ENCODE data around the gene LYPD5. TPM values are rescaled to one million over a fixed set of nuclear protein-coding genes. Genes with fewer than 3 reads are reported as not detected.
A peak's percentile ranks its signal among the peaks of the same experiment; 100 is the strongest.

LYPD5 gene
- total RNA-seq, 2 experiments from 2014 or later, result 0.62 to 1.2 TPM

DNA sequence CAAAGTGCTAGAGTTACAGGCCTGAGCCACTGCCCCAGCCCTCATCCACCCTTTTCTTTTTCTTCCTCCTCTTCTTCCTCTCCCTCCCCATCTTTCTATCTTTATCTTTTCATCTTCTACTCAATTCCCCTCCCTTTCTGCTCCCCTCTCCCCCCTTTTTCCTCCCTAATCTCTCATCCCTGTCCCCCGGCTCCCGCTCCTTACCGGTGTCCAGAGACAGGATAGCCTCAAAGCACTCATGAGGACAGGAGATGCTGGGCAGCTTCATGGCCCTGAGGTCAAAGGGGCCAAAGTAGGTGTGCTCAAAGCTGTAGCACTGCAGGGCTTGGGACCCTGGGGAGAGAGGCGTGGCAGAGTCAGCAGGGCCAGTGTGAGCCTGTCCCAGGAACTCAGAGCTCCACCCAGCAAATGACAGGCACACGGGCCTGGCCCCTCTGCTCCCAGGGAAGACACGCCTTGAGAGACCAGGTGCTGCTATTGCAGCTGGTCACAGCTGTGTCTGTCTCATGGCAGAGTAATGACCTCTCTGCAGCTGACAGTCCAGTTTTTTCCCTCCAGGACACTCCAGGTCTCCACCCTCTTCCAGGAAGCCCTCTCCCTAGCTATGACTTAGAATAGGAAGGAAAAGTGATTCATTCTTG, 2.6 kb downstream of the LYPD5 start:
- Mint-ChIP-seq H3K9me3 (no peaks in the 10 kb centered on the region), H3K27ac (no peak overlapping the region), H3K27me3 (no peaks in the 10 kb centered on the region), H3K4me3 (no peak overlapping the region), H3K4me1 (ENCODE audit: low read depth) (peaks cover 11% of the 10 kb centered on the region), H3K36me3 (no peaks in the 10 kb centered on the region)
- intact Hi-C loops (cut with micrococcal nuclease), result no loop called here
- CTCF ChIA-PET, result interaction anchor here (0.6 to 0.9 kb wide), 2 partner anchors 10 to 54 kb away, joined by 3 read pairs; no protein-coding TSS in a partner anchor
- no peak for DNase-seq
- POLR2A ChIA-PET, result interaction anchor here (0.5 kb wide), 1 partner anchor 150 kb away, joined by 5 read pairs; no protein-coding TSS in a partner anchor

DNA sequence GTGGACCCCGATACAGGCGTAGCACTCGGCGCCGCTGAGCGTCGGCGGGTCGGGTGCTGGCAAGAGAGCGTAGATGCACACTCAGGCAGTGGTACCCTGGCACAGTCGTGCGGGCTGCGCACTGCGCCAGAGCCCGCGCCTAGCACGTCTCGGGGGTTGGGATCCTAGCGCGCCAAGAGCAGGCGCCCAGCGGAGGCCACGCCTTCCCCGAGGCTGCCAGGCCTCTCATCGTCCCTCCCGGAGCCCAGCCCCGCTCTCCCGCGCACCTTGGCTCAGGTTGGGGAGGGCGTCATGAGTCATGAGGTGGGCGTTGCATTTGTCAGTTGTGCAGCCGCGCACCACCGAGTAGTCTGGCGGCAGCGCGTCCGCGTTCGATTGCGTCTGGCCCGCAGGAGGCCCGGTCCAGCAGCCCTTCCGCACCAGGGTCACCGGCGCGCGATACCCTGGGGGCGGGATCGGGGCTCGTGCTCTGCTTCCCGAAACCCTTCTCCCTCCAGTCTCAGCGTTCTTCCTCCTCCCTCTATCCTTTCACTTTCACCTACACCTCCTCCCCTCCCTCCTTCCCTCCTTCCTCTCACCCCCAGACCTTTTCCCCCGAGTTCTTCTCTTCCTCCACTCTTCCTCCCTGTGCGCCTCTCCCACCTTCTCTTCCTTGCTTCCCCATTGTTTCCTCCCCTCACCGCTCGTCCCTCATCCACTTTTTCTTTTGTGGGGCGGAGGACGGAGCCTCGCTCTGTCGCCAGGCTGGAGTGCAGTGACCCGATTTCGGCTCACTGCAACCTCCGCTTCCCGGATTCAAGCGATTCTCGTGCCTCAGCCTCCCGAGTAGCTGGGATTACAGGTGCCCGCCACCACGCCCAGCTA, 3.5 kb downstream of the LYPD5 start:
- intact Hi-C loops (cut with micrococcal nuclease), result no loop called here
- Mint-ChIP-seq H3K9me3 (no peaks in the 10 kb centered on the region), H3K4me1 (ENCODE audit: low read depth) (peaks cover 11% of the 10 kb centered on the region), H3K36me3 (no peaks in the 10 kb centered on the region), H3K4me3 (peak overlapping the region; percentile 67), H3K27ac (no peak overlapping the region), H3K27me3 (peaks cover 2% of the 10 kb centered on the region)
- POLR2A ChIA-PET, result interaction anchor here (0.5 kb wide), 1 partner anchor 149 kb away, joined by 5 read pairs; no protein-coding TSS in a partner anchor
- CTCF ChIA-PET, result interaction anchor here (0.6 kb wide), 1 partner anchor 11 kb away, joined by 3 read pairs; no protein-coding TSS in a partner anchor
- peak; percentile 84 for DNase-seq

DNA sequence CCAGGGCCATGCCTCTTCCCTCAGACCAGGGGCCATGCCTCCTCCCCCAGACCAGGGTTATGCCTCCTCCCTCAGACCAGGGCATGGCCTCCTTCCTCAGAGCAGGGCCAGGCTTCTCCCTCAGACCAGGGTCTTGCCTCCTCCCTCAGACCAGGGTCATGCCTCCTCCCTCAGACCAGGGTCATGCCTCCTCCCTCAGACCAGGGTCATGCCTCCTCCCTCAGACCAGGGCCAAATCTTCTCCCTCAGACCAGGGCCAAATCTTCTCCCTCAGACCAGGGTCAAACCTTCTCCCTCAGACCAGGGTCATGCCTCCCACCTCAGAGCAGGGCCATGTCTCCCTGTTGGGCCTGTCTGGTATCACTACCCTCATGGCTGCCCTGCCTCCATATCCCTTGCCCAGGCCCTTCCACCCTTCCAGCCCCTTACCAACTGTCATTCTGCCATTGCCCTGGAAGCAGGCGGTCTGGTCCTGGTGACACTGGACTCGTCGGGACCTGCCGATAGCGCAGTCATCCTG, 4.2 kb downstream of the LYPD5 start:
- peaks cover 11% of the 10 kb centered on the region for H3K4me1 Mint-ChIP-seq (ENCODE audit: low read depth)
- no peak for DNase-seq
- H3K27ac Mint-ChIP-seq, result no peak overlapping the region
- peak overlapping the region; percentile 67 for H3K4me3 Mint-ChIP-seq
- ChIA-PET CTCF (interaction anchor here (1.0 to 1.6 kb wide), 2 partner anchors 11 to 14 kb away, joined by 4 to 9 read pairs; no protein-coding TSS in a partner anchor), POLR2A (no interaction called here)
- no peaks in the 10 kb centered on the region for H3K9me3 Mint-ChIP-seq
- H3K36me3 Mint-ChIP-seq, result no peaks in the 10 kb centered on the region
- peaks cover 3% of the 10 kb centered on the region for H3K27me3 Mint-ChIP-seq
- intact Hi-C loops (cut with micrococcal nuclease), result no loop called here

GRCh38 chr19:43797556-43797955, 4.7 kb downstream of the LYPD5 start:
- intact Hi-C loops (cut with micrococcal nuclease), result no loop called here
- Mint-ChIP-seq H3K9me3 (no peaks in the 10 kb centered on the region), H3K4me3 (peak overlapping the region; percentile 20), H3K4me1 (ENCODE audit: low read depth) (peaks cover 11% of the 10 kb centered on the region), H3K27me3 (peaks cover 3% of the 10 kb centered on the region), H3K36me3 (no peaks in the 10 kb centered on the region), H3K27ac (no peak overlapping the region)
- DNase-seq, result no peak
- ChIA-PET CTCF (interaction anchor here (1.0 to 1.6 kb wide), 5 partner anchors 12 to 53 kb away, joined by 3 to 9 read pairs (median 4); no protein-coding TSS in a partner anchor), POLR2A (no interaction called here)

DNA sequence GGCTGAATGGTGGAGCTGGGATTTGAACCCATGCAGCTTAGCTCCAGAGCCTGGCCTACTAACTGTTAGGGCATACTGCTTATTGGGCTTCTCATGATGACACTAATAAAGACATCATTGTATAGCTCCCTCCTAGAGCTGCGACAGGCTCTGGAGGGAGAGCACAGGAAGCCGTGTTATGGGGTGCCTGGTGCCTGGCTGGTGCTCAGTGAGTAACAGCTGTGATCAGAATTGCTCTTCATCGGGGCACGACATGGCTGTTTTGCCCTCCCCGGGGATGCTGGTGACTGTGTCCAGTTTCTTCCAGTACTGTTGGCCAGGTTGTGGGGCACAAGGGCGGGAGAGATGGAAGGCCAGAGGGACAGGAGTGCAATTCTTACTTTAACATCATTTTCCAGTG, 5.1 kb downstream of the LYPD5 start:
- CTCF ChIA-PET, result interaction anchor here (1.0 to 1.6 kb wide), 6 partner anchors 12 to 52 kb away, joined by 3 to 9 read pairs (median 4); no protein-coding TSS in a partner anchor
- Mint-ChIP-seq H3K27me3 (peaks cover 3% of the 10 kb centered on the region), H3K36me3 (no peaks in the 10 kb centered on the region), H3K4me3 (peak overlapping the region; percentile 20), H3K27ac (no peak overlapping the region), H3K4me1 (ENCODE audit: low read depth) (peaks cover 11% of the 10 kb centered on the region), H3K9me3 (no peaks in the 10 kb centered on the region)
- no peak for DNase-seq
- intact Hi-C loops (cut with micrococcal nuclease), result no loop called here
- POLR2A ChIA-PET, result no interaction called here

- POLR2A ChIA-PET, result no interaction called here
- no peaks in the 10 kb centered on the region for H3K9me3 Mint-ChIP-seq
- no peak for DNase-seq
- intact Hi-C loops (cut with micrococcal nuclease), result no loop called here
- no peaks in the 10 kb centered on the region for H3K36me3 Mint-ChIP-seq
- peaks cover 6% of the 10 kb centered on the region for H3K27me3 Mint-ChIP-seq
- no peak overlapping the region for H3K27ac Mint-ChIP-seq
- no peaks in the 10 kb centered on the region for H3K4me1 Mint-ChIP-seq (ENCODE audit: low read depth)
- CTCF ChIA-PET, result interaction anchor here (0.6 to 0.9 kb wide), 2 partner anchors 45 to 50 kb away, joined by 3 read pairs; no protein-coding TSS in a partner anchor
- no peak overlapping the region for H3K4me3 Mint-ChIP-seq
Observed at GRCh38 chr19:43790587-43790986, 11.7 kb downstream of the LYPD5 start.

DNA sequence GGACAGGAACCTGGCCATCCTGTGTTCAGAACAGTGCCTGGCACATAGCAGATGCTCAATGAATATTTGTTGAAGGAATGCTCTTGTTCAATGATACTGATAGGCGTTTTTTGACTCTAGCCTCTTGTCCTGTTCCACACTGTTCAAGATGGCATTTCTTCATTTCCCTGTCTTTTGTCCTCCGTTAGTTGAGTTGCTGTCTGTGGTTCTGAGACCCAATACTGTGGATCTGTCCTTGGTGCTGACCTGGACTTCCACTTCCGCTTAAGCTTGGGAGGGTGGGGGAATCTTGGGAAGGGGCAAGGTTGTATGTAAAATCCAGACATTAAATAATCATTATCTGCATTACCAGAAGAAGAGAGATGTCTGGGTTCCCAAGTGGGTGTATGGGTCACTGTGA, 13.2 kb downstream of the LYPD5 start:
- intact Hi-C loops (cut with micrococcal nuclease), result loop anchor here (10.0 kb wide), 1 partner anchor 324 kb away; the partner anchor contains the start of gene LYPD3
- no peak overlapping the region for H3K27ac Mint-ChIP-seq
- peaks cover 12% of the 10 kb centered on the region for H3K4me1 Mint-ChIP-seq (ENCODE audit: low read depth)
- H3K4me3 Mint-ChIP-seq, result no peak overlapping the region
- POLR2A ChIA-PET, result no interaction called here
- CTCF ChIA-PET, result no interaction called here
- DNase-seq, result no peak
- peaks cover 6% of the 10 kb centered on the region for H3K27me3 Mint-ChIP-seq
- no peaks in the 10 kb centered on the region for H3K36me3 Mint-ChIP-seq
- no peaks in the 10 kb centered on the region for H3K9me3 Mint-ChIP-seq

GRCh38 chr19:43786665-43787064, 15.6 kb downstream of the LYPD5 start:
- H3K27me3 Mint-ChIP-seq, result peaks cover 3% of the 10 kb centered on the region
- H3K36me3 Mint-ChIP-seq, result no peaks in the 10 kb centered on the region
- intact Hi-C loops (cut with micrococcal nuclease), result loop anchor here (10.0 kb wide), 1 partner anchor 322 kb away; the partner anchor contains the start of gene LYPD3
- no peak overlapping the region for H3K27ac Mint-ChIP-seq
- H3K4me3 Mint-ChIP-seq, result no peak overlapping the region
- no peak for DNase-seq
- POLR2A ChIA-PET, result no interaction called here
- H3K4me1 Mint-ChIP-seq (ENCODE audit: low read depth), result peaks cover 32% of the 10 kb centered on the region
- H3K9me3 Mint-ChIP-seq, result no peaks in the 10 kb centered on the region
- CTCF ChIA-PET, result interaction anchor here (1.0 to 2.7 kb wide), 2 partner anchors 41 to 118 kb away, joined by 4 to 26 read pairs; no protein-coding TSS in a partner anchor

- H3K9me3 Mint-ChIP-seq, result no peaks in the 10 kb centered on the region
- intact Hi-C loops (cut with micrococcal nuclease), result loop anchor here (1.0 to 10.0 kb wide), 2 partner anchors 40 to 320 kb away; partner anchors contain the start of gene LYPD3
- peak; percentile 70 for DNase-seq
- no peaks in the 10 kb centered on the region for H3K36me3 Mint-ChIP-seq
- ChIA-PET POLR2A (interaction anchor here (0.6 to 1.8 kb wide), 4 partner anchors 18 to 40 kb away, joined by 3 to 6 read pairs (median 4); no protein-coding TSS in a partner anchor), CTCF (interaction anchor here (0.8 to 3.0 kb wide), 12 partner anchors 9 to 1264 kb away, joined by 3 to 40 read pairs (median 4); no protein-coding TSS in a partner anchor)
- peak overlapping the region; percentile 75 for H3K4me3 Mint-ChIP-seq
- H3K27ac Mint-ChIP-seq, result peak overlapping the region; percentile 96
- H3K4me1 Mint-ChIP-seq (ENCODE audit: low read depth), result peaks cover 39% of the 10 kb centered on the region
- H3K27me3 Mint-ChIP-seq, result peaks cover 1% of the 10 kb centered on the region
Observed at GRCh38 chr19:43784981-43785808, 17.1 kb downstream of the LYPD5 start.

DNA sequence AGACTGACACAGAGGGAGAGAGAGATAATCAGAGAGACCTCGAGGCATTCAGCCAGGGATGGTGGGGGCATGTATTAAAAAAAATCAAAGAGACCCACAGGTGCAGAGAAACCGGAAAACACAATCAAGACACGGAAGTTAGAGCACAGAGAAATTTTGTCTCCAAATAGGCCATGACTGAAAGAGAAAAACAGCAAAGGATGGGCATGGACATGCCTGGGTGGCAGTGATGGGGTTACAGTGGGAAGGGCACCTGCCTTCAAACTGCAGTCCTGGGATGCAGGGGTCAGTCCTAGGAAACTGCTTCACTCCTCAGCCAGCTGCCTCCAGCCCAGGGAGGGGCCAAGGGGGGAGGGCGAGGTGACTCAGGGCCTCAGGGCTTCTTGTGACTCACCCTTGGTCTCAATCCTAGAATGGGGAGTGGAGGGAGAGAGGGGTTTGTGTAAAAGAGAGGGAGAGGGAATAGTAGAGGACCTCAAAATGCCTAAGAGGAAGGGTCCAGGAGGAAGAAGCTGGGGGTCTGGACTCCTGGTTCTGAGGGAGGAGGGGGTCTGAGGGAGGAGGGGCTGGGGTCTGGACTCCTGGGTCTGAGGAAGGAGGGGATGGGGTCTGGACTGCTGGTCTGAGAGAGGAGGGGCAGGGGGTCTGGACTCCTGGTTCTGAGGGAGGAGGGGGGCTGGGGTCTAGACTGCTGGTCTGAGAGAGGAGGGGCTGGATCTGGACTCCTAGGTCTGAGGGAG, 17.8 kb downstream of the LYPD5 start:
- Mint-ChIP-seq H3K27ac (peak overlapping the region; percentile 96), H3K27me3 (no peaks in the 10 kb centered on the region), H3K9me3 (no peaks in the 10 kb centered on the region), H3K4me3 (peak overlapping the region; percentile 75), H3K36me3 (peaks cover 8% of the 10 kb centered on the region), H3K4me1 (ENCODE audit: low read depth) (peaks cover 39% of the 10 kb centered on the region)
- intact Hi-C loops (cut with micrococcal nuclease), result loop anchor here (10.0 kb wide), 1 partner anchor 320 kb away; the partner anchor contains the start of gene LYPD3
- DNase-seq, result peak; percentile 87
- ChIA-PET POLR2A (interaction anchor here (0.8 to 1.8 kb wide), 4 partner anchors 17 to 39 kb away, joined by 4 to 6 read pairs (median 4); partner anchors contain the start of gene SMG9), CTCF (interaction anchor here (0.6 to 3.0 kb wide), 15 partner anchors 8 to 1263 kb away, joined by 3 to 40 read pairs (median 4); no protein-coding TSS in a partner anchor)
